Panc1 (cell line): Measurements from ENCODE around the gene MYMK. TPM values are rescaled to one million over a fixed set of nuclear protein-coding genes. Genes with fewer than 3 reads are reported as not detected.

Experiments
- ATAC-seq: fragments of 200-7000 bp; cut with Tn5 transposase; 2 replicates; pipeline ENCODE4 v1.9.1; 2020; ENCODE audit warnings: mild to moderate bottlenecking, moderate library complexity
- BruUV-seq: library from RNA; stranded (reverse); fragments of 400-500 nt; replicated peaks from 2 replicates; lab custom pipeline; 2021; lab: Mats Ljungman, UMichigan
- CTCF ChIA-PET: fragments of 300-600 bp; sonication (Branson Sonifier 250); formaldehyde crosslinking; loops from one replicate; lab custom pipeline; 2022; ENCODE audit warnings: antibody characterized with exemption; lab: Charles Lee
- POLR2A ChIA-PET: fragments of 300-600 bp; sonication (Branson Sonifier 250); formaldehyde crosslinking; loops from one replicate; lab custom pipeline; 2022; ENCODE audit warnings: antibody characterized with exemption; lab: Charles Lee
- DNase-seq: peaks from one replicate; pipeline ENCODE4 v3.0.0-alpha.2; 2010; ENCODE audit warnings: low read depth, low spot score
- H3K27ac ChIP-seq: 2 replicates; pipeline ENCODE4 v1.5.1; 2011; ENCODE audit warnings: mild to moderate bottlenecking, low read length, inconsistent platforms
- H3K27me3 ChIP-seq: fragments of 200-500 bp; sonication (Bioruptor generic); 2 replicates; pipeline ENCODE4 v1.6.0; 2014; ENCODE audit warnings: low read length, inconsistent platforms; ENCODE audit not compliant: control insufficient read depth, insufficient read depth
- H3K36me3 ChIP-seq: fragments of 200-500 bp; sonication (Bioruptor generic); 2 replicates; pipeline ENCODE4 v1.5.1; 2014; ENCODE audit warnings: inconsistent platforms, mild to moderate bottlenecking, low read length, moderate library complexity; ENCODE audit not compliant: control insufficient read depth, insufficient read depth
- H3K4me1 ChIP-seq: 2 replicates; pipeline ENCODE4 v1.5.1; 2011; ENCODE audit warnings: inconsistent platforms, mild to moderate bottlenecking, low read length, moderate library complexity; ENCODE audit not compliant: control insufficient read depth, insufficient read depth
- H3K4me3 ChIP-seq, 2 experiments: 2 replicates each; pipeline ENCODE4 v1.5.1; 2011 to 2012; ENCODE audit warnings: low read depth in 2 of 2, low read length in 2 of 2, mild to moderate bottlenecking in 2 of 2, inconsistent platforms in 1 of 2, moderate library complexity in 1 of 2
- H3K9me3 ChIP-seq: fragments of 200-500 bp; sonication (Bioruptor generic); 2 replicates; pipeline ENCODE4 v1.5.1; 2014; ENCODE audit warnings: low read depth, mild to moderate bottlenecking, inconsistent platforms, low read length, moderate library complexity; ENCODE audit not compliant: control insufficient read depth, insufficient read depth
- POLR2AphosphoS5 ChIP-seq: IDR thresholded peaks from 2 replicates; pipeline ENCODE4 v1.6.1; 2012; ENCODE audit warnings: mild to moderate bottlenecking, low read depth, low read length, moderate library complexity
- SIN3A ChIP-seq: IDR thresholded peaks from 2 replicates; pipeline ENCODE4 v1.6.1; 2012; ENCODE audit warnings: low read depth, mild to moderate bottlenecking, low read length, moderate library complexity, borderline replicate concordance; ENCODE audit not compliant: insufficient read depth
- TCF7L2 ChIP-seq: IDR thresholded peaks from 2 replicates; pipeline ENCODE4 v1.6.1; 2011; ENCODE audit warnings: mild to moderate bottlenecking, low read depth, low read length, inconsistent platforms
- in situ Hi-C: cut with HindIII; loops from 2 replicates; pipeline ENCODE4 v1.10.0; 2016; ENCODE audit warnings: low sequenced_read_pairs, low pct_unique_long_range_greater_than_20kb
- intact Hi-C: fragments of 100-400 bp; cut with micrococcal nuclease; formaldehyde crosslinking; loops from one replicate; pipeline ENCODE4 v1.10.0; 2022; ENCODE audit not compliant: unreplicated experiment
- total RNA-seq: library from RNA; stranded (reverse); gene quantifications from one replicate; pipeline ENCODE4 v1.2.1, GENCODE V29; 2021; ENCODE audit not compliant: unreplicated experiment
- TF ChIP-seq, protein P1 (sequence below), 2 experiments: IDR thresholded peaks; 2 replicates each; pipeline ENCODE4 v1.6.1; 2011 to 2012; ENCODE audit warnings: low read depth in 2 of 2, control low read depth in 1 of 2, low read length in 1 of 2, mild to moderate bottlenecking in 1 of 2, moderate library complexity in 1 of 2; ENCODE audit not compliant: insufficient read depth in 1 of 2
- TF ChIP-seq, protein P2 (sequence below): fragments of 450-650 bp; IDR thresholded peaks from 2 replicates; pipeline ENCODE4 v1.5.1; 2017; ENCODE audit warnings: mild to moderate bottlenecking

The MYMK gene
- total RNA-seq, 1 experiment from 2014 or later, result not detected

DNA sequence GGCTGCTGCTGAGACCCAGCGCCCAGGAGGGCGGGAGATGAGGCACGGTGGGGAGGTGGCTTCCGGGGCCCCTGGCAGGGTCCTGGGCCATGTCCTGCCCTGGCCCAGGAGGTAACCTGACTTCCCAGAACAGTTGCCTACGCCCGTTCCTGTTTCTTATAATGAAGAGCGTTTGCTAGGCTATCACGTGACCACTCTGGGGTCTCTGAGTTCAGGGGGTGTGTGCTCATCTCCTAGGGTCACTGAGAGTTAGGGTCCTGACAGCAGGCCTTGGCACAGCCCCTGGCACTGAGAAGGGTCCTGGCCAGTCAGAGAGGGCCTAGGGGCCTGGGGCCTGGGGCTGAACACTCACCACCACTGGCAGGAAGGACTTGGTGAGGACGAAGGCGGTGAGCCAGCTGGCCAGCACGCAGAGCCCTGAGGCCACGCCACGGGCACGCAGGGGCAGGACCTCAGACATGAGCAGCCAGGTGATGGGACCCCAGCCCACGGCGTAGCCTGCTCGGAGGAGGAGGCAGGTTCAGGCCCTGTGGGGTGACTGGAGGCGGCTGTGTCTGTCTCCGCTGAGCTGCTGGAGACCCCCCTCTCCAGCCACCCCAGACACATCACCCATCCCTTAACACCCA, 51.9 kb downstream of the MYMK start:
- ChIA-PET CTCF (interaction anchor here (0.7 kb wide), 1 partner anchor 15 kb away, joined by 5 read pairs; no protein-coding TSS in a partner anchor), POLR2A (no interaction called here)
- no peak overlapping the region for H3K4me3 ChIP-seq
- no peaks in the 10 kb centered on the region for H3K9me3 ChIP-seq
- ATAC-seq (no peak), DNase-seq (no peak)
- peaks cover 2% of the 10 kb centered on the region for H3K4me1 ChIP-seq
- H3K27me3 ChIP-seq, result no peaks in the 10 kb centered on the region
- H3K36me3 ChIP-seq, result no peaks in the 10 kb centered on the region; the same call in 1 of the 2 replicates
- in situ Hi-C loops, result no loop called here
- intact Hi-C loops, result no loop called here
- no peak overlapping the region for H3K27ac ChIP-seq
- TF ChIP-seq, protein P1, sequence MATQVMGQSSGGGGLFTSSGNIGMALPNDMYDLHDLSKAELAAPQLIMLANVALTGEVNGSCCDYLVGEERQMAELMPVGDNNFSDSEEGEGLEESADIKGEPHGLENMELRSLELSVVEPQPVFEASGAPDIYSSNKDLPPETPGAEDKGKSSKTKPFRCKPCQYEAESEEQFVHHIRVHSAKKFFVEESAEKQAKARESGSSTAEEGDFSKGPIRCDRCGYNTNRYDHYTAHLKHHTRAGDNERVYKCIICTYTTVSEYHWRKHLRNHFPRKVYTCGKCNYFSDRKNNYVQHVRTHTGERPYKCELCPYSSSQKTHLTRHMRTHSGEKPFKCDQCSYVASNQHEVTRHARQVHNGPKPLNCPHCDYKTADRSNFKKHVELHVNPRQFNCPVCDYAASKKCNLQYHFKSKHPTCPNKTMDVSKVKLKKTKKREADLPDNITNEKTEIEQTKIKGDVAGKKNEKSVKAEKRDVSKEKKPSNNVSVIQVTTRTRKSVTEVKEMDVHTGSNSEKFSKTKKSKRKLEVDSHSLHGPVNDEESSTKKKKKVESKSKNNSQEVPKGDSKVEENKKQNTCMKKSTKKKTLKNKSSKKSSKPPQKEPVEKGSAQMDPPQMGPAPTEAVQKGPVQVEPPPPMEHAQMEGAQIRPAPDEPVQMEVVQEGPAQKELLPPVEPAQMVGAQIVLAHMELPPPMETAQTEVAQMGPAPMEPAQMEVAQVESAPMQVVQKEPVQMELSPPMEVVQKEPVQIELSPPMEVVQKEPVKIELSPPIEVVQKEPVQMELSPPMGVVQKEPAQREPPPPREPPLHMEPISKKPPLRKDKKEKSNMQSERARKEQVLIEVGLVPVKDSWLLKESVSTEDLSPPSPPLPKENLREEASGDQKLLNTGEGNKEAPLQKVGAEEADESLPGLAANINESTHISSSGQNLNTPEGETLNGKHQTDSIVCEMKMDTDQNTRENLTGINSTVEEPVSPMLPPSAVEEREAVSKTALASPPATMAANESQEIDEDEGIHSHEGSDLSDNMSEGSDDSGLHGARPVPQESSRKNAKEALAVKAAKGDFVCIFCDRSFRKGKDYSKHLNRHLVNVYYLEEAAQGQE (IDR thresholded peaks at IDR 0.05; ENCODE audit: insufficient read depth in 1 of 2, low read depth in 2 of 2, low read length in 1 of 2), result no peak
- TF ChIP-seq SIN3A (no peak), TCF7L2 (no peak), POLR2AphosphoS5 (no peak)
- TF ChIP-seq, protein P2, sequence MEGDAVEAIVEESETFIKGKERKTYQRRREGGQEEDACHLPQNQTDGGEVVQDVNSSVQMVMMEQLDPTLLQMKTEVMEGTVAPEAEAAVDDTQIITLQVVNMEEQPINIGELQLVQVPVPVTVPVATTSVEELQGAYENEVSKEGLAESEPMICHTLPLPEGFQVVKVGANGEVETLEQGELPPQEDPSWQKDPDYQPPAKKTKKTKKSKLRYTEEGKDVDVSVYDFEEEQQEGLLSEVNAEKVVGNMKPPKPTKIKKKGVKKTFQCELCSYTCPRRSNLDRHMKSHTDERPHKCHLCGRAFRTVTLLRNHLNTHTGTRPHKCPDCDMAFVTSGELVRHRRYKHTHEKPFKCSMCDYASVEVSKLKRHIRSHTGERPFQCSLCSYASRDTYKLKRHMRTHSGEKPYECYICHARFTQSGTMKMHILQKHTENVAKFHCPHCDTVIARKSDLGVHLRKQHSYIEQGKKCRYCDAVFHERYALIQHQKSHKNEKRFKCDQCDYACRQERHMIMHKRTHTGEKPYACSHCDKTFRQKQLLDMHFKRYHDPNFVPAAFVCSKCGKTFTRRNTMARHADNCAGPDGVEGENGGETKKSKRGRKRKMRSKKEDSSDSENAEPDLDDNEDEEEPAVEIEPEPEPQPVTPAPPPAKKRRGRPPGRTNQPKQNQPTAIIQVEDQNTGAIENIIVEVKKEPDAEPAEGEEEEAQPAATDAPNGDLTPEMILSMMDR, result no peak
- BruUV-seq, result no TSS peak

GRCh38 chr9:133472277-133472645, 52.5 kb downstream of the MYMK start:
- no peak overlapping the region for H3K4me3 ChIP-seq
- H3K9me3 ChIP-seq, result no peaks in the 10 kb centered on the region
- in situ Hi-C loops, result no loop called here
- no peak overlapping the region for H3K27ac ChIP-seq
- H3K4me1 ChIP-seq, result no peaks in the 10 kb centered on the region
- no TSS peak for BruUV-seq
- intact Hi-C loops, result no loop called here
- no peaks in the 10 kb centered on the region for H3K27me3 ChIP-seq
- POLR2A ChIA-PET, result no interaction called here
- TF ChIP-seq, protein P1 (IDR thresholded peaks at IDR 0.05; ENCODE audit: insufficient read depth in 1 of 2, low read depth in 2 of 2, low read length in 1 of 2), result no peak
- TF ChIP-seq SIN3A (no peak), TCF7L2 (no peak), POLR2AphosphoS5 (no peak)
- TF ChIP-seq, protein P2, result no peak
- no peak for DNase-seq
- H3K36me3 ChIP-seq, result no peaks in the 10 kb centered on the region; the same call in 1 of the 2 replicates
- no peak for ATAC-seq
- CTCF ChIA-PET, result interaction anchor here (0.7 kb wide), 1 partner anchor 14 kb away, joined by 5 read pairs; no protein-coding TSS in a partner anchor
